Middle frontal gyrus (tissue), 1 donor: ENCODE measurements around the gene GRB10.

ENCODE experiments used
- DNase-seq: peaks from one replicate; pipeline ENCODE4 v3.0.0-alpha.2; 2015; ENCODE audit warnings: low spot score; ENCODE audit errors: extremely low spot score

Gene GRB10

DNA sequence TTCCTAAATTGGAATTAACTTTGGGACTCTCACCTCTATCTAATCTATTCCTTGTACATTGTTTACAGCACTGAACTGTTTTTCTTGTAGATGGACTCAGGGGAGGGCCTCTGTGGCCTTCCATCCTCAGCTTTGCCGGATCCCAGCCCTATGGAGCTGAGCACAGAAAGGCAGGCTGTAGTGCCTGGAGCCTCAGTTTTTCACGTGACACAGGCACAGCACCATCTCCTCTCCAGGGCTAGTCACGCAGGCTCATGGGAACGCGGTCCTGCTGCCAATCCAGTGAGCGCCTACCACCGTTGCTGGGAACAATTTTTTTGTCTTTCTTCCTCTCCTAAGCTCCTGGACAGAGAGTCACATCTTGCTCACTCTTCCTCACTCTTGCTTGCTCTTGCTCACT, 141.9 kb downstream of the GRB10 start:
- no peak for DNase-seq

DNA sequence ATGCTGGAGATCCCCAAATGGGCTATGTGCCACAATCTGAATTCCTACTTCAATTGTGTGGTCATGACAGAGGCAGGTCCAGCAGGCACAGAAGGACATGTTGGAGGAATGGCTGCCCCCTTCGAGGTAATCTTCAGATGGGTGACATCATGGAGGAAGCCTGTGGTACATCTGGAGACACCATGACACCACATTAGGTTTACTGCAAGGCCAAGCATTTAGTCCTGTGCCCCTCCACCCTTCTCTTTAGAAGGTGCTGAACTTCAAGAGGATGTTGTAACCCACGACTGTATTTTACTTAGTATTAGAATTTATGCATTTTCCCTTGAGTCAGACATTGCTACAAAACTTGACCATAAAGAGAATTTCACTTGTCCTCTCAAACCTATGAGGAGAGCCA, 142.4 kb downstream of the GRB10 start:
- no peak for DNase-seq

DNA sequence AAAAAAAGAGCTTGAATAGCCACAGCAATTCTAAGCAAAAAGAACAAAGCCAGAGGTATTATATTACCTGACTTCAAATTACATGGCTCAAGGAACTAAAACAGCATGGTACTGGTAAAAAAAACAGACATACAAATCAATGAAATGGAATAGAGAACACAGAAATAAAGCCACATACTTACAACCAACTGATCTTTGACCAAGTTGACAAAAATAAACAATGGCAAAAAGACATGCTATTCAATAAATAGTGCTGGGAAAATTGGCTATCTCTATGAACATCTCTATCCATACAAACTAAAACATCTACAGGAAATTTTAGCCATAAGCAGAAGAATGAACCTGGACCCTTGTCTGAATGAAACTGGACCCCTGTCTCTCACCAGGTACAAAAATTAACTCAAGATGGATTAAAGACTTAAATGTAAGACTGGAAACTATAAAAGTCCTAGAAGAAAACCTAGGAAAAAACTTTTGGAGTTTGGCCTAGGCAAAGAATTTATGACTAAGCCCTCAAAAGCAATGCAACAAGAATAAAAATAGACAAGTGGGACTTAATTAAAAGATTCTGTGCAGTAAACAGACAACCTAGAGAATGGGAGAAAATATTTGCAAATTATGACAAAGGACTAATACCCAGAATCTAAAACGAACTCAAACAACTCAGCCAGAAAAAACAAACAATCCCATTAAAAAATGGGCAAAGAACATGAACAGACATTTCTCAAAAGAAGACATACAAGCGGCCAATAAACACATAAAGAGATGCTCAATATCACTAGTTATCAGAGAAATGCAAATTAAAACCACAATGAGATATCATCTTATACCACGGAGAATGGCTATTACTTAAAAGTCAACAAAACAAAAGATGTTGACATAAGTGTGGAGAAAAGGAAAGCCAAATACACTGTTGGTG, 144.7 kb downstream of the GRB10 start:
- DNase-seq: no peak

DNA sequence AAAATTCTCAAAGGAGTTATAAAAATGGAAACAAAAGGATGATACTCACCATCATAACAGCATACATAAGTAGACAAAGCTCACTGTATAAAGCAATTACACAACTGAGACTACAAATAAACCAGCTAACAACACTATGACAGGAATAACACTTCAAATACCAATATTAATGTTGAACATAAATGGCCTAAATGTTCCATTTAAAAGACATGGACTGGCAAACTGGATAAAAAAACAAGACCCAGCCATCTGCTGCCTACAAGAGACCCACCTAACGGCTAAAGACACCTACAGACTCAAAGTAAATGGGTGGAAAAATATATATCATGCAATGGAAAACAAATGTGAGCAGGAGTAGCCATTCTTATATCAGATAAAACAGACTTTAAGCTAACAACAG, 148.3 kb downstream of the GRB10 start:
- DNase-seq: no peak

DNA sequence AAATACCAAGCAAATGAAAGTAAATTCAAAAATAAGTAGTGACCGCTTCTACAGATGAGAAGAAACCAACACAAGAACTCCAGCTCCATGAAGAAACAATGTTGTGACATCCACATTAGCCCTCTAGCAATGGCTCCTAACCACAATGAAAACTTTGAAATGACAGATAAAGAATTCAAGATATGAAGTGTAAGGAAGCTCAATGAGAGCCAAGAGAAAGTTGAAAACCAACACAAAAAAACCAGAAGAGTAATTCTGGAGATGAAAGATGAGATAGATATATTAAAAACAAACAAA, 149.3 kb downstream of the GRB10 start:
- DNase-seq: no peak

DNA sequence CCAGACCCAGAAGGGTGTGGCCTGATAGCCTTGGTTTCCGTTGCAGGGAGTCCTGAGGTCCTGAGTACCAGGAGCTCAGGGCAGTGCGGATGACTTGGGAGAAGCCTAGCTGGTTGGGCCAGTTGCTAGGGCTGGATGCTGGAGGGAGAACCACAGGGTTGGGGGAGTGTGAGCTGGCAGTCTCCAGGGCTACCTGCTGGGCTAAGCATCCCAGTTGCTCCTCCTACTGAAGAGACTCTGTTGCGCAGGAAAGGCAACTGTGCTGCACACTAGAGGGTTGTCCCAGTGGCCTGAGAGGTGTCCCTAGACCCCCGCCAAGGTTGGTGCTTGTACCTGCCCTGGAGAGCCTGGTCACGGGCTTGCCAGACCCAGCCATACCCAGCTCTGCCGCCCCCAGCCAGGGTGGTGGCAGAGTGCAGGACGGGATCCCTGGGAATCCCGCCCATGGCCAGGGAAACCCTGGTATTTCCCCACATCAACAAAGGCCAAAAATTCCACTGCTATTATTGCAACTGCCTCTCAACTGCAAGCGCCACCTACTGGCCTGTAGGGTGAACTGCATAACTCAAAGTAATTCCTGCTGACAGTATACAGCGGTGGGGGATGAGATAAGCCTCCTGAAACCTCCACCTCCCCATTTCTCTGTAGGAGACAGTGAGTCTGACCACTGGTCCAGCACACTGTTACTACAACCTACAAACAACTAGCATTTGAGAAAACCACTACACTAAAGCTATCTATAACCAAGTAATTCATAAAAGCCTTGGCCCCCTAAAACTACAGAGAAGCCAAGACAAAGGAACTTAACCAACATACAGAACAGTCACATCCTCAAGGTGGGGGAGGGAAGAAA, 149.9 kb downstream of the GRB10 start:
- DNase-seq: no peak

DNA sequence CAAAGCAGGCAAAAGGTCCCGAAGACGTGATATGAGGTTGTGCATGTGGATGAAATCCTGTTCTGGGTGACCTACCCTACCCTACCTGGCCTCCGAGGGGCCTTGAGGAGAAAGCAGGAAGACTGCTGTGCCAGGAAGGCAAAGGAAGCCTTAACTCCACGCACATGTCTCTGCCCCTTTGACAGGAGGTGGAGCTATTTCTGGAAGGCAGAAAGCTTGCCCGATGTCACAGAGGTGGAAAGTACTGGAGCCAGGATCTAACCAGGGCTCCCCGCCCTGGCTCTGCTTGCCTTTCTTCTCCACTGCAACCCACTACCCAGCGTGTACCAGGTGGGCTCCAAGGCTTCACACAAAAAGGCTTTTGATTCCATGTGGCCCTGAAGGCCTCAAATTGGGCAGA, 151.1 kb downstream of the GRB10 start:
- DNase-seq: no peak

DNA sequence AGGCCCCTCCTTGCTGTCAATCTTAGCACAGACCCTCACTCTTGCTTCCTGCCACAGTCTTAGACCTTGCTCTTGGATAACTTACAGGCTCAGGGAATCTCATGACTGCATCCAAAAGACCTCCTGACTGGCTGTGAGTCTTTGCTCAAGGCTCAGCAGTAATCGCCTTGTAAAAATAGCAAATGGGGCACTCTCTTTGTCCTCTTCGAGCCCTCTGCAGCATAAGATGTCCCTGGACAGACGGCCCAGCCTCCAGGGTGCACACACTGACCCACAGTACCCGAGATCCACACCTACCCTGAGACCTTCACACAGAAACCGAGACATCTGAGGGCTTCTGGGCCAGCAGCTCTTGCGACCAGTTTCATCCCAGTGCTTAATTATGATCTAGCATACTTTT, 151.6 kb downstream of the GRB10 start:
- DNase-seq: no peak

DNA sequence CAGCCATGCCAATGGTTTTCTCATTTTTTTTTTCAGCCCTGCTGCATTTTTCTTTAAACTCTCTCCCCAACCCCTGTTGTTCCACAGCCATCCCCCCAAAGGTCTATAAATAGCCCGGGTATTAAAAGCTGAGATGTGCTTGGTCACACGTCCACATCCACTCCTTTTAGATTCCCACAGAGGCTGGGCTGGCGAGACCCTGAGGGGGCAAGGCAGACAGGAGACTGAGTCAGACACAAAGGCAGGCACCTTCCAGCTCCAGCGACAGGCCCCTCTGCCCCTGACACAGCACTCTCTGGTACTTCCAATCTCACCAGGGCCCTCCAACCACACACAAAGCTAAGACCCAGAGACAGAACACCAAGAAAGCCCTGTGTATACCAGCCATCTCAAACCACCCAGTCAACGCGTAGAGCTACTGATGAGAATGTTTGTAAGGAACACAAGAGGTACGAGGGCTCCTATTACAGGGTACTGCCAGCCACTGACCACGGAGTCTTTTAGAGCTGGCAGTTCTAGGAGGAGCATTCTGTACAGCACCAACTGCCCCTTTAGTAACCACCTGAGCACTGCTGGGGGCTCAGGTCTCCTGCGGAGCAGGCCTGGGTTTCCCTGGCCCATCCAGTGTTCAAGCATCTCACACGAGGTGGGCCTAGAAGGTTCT, 153.3 kb downstream of the GRB10 start:
- no peak for DNase-seq

DNA sequence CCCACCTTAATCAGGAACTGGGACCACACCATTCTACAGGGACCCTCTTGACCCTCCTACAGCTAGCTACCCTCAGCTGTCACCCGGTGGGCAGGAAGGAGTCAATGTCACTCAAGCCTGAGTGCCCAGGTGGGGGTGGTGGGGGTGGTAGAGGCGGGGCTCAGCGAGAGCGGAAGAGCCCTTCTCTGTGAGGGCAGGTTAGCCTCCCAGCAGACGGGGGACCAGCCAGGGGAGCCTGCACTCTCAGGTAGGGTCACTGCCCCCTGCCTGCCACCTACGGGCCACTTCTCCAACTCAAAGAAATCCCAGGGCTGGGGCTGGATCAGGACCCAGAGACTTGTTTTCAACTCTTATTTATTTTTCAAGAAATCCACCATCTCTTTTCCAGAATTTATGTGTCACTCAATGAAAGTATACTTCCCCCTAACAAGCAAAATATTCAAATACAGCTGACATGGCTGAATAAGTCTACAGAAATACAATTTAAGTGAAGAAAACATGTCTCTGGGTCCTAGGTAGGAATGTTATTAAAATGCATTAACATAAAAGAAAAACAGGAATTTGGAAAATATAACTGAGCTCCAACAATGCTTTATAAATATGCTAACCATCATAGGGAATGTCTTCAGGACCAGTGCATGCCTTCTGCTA, 154.1 kb downstream of the GRB10 start:
- no peak for DNase-seq

DNA sequence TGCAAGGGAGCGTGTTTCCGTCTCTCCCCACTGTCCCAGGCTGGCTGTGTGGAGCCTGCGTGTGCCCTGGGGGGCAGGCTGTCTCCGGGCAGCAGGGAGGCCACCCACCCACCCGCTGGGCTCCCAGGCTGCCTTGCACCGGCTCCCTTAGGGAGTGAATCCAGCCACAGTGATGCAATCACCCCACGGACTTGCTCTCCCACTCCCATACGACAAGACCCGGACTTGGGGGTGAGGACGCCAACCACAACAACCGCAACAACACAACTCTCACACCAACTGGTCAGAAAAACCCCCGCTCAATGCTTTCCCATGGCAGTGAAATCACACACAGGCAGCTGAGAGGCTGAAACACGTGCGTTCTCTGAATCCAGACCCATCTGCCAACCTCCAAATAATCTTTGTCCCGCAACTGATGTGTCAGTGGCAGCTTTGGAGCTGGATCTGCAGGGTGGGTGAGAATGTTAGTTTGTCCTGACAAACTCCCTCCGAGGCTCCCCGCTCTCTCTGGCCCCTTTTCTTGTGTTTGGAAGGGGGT, 154.8 kb downstream of the GRB10 start:
- no peak for DNase-seq

DNA sequence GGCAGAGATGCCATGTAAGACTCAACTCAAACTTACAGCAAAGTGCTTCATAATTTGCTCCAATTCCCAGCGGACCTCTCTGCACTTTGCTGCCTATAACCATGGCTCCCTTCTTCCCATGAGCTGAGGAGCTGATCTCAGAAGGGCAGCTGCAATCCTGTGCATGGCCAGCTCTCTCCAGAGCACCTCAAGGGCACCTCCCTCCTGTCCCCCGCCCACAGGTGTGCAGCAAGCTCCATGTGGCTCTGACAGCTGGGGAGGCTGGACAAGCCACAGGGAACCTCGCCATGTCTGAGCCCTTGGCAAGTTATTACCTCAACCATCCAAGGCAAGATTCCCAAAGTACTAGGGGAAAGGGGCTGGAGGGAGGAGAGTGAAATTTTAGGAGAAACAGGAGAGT, 156.4 kb downstream of the GRB10 start:
- no peak for DNase-seq

DNA sequence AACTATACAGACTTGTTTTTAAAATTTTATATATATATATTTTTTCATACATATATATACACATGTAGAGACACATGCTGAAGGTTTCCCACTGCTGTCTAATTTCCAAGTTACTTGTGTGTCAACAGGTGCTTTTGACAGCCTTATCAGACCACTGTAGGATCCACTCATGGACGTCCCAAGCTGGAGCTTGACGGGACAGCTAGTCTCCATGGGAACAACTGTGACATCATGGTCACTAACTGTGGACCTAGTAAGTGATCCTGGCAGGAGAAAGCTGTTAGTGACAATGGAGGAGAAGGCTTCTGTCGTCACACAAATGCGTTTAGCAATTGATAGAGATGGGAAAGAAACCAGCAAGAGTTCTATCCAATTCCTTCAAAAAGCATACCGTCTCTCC, 157.3 kb downstream of the GRB10 start:
- no peak for DNase-seq

DNA sequence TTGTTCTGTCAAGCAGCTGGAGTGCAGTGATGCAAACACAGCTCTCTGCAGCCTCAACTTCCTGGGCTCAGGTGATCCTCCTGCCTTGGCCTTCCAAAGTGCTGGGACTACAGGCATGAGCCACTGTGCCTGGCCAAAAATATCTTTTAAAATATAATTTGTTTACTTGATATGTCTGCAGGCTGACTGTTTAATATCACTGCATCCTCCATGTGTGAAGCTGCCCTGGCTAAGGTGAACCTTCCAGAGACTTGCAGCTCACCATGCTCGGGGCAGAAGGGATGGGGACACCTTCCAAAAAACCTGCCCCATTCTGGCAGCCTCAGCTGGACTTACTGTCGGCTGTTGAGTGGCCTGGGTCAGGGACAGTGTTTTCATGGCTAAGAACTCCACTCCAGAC, 159.9 kb downstream of the GRB10 start:
- DNase-seq: no peak

DNA sequence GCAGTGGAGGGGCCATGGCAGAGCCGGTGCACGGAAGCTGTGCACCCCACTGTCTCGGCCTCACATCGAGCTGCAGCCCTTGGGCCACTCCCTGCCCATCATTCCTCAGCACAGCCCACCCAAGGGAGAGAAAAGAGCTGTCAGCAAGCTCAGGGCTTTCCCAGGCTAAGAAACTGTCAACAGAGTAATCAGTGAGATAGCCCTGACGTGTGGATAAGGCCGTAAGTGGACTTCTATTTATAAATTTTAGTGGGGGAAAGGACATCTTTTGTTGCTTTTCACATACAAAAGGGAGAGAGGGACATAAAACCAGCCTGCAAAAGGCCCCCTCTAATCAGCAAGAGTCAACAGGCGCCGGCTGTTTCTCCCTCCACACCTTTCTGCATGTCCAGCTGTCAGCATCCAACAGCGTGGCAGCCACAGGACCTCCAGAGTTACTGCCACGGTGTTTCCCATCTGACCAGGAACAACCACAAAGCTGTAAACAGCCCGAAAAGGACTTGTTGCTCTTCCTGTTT, 160.7 kb downstream of the GRB10 start:
- DNase-seq: no peak

DNA sequence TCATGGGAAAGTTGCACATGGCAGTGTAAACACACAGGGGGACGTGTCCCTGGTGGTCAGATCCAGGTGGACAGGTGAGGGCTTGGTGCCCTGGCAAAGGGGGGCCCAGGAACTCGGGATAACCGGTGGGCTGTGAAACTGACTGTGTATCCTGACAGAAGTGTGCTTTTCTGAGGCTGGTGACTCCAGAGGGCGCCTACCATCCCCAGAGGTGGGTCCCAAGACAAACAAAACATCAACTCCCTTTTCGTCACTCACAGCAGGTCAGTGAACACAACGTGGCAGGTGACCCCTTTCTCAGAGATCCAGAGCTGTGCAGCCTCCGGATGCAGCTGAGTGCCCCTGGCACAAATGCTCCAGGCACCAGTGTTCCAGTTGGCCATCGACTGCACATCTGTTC, 161.5 kb downstream of the GRB10 start:
- no peak for DNase-seq

DNA sequence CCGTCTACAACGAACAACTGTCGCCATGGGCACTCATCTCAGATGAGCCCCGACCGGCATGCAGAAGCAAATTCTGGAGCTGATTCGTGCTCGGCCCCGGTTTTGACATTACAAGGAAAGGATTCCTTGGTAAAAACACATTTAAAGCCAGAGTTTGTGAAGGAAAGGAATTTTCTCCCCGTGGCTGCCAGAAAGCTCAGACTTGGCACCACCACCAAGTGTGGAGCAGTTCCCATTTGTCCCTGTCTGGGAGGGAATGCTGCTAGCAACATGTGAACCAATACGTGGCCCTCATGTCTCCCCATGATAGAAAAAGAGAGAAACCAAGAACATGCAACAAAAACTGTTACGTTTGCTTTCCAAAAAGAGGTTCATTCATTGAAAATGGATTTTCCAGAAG, 162.3 kb downstream of the GRB10 start:
- no peak for DNase-seq

DNA sequence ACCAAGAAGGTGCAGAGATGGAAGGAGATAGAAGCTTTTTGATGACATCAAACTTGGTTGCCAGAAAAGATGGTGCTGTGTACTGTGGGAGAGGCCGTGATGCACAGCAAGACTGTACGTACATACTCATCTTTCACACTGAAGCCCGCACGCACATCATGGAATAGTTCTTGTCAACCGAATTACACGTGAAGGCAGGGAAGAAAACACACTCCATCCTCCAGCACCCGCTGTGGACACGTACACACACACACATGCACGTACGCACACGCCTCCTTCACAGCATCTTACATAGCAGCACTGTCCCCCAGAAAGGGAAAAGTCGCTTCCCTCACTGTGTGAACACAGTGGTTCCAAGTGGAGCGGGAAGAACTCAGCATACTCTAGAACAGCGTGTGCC, 163.0 kb downstream of the GRB10 start:
- no peak for DNase-seq

DNA sequence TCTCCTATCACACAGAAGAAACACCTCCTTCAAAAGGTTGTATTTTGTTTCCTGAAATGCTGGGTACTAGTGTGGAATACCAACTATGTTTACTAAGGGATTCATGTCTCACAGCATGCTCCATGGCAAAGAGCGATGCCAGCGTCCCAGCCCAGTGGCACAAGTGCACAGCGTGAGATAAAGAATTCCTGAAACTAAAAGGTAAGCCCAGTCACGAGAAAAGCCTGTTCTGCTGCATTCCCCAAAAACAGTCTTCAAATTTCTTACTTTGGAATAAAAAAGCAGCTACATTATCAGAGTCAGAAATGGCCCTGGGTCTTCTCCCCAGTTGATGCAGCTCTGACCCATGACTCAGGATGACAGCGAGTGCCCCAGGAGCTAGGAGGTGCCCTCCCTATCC, 164.4 kb downstream of the GRB10 start:
- no peak for DNase-seq

DNA sequence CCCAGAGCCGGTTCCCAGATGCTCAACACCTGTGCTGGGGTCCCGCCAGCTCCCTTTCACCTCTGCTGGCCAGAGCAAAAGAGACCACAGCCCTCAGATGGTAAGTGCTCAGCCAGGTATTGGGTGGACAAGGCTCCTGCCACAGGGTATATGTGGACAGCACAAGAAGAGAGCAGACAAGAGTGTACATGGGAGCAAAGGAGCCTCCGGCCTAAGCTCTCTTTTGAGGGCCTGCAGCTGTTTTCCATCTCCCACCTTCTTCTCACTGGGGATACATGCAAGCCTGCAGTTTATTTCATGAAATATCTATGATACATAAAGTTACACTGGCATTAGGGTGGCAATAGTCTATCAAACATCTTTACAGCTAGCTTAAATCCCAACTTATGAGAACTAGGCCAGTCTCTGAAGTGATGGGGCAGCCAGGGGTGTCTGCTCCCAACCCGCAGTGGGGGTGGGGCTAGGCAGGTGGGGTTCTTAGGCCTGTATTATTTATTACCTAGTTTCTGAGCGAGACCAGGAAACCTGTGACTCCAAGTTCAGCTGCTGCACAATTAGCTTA, 167.1 kb downstream of the GRB10 start:
- DNase-seq: no peak
